ENCODE results near the gene APC2.
"Not testable (repeated sequence)": the region's sequence is repeated elsewhere in the genome, so short reads cannot be mapped to it uniquely, and the experiment has no call there.

APC2 gene

DNA sequence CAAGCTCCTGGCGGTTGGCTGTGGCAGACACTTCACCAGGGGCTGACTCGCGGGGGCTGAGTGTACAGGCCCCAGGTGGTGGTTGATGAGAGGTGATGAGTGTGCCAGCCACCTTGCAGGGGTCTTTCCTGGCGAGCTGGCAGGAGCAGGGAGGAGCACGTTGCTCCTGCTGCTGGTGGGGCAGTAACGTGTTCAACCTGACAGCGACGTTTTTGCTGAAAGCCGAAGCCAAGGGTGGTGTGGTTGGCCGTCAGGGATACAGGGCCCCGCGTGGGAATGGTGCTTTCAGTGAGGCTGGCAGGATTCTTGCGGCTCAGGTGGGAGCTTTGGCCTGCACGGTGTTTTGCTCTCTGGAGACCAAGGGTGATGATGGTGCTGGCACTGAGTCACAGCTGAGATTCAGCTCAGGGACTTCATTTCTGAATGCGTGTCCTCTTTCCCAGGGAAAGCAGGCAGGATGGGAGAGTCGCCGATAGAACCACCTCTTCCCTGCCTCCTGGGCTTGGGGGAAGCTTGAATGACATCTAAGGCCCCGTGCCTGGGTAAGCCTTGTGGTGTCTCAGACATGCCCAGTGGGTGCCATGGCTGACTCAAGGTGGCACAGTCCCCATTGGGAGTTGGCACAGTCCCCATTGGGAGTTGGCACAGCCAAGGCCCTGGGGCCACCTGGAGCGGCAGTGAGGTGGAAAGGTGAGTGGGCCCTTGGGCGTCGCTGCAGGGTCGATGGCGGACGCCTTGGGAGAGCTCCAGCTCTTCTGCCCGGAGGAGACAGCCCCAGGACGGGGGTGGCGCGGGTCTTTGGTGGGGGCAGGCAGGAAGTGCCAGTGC is 33.7 kb upstream of the APC2 start:
- DNase-seq, result no peak

GRCh38 chr19:1417145-1417544 is 32.8 kb upstream of the APC2 start:
- no peak for DNase-seq

DNA sequence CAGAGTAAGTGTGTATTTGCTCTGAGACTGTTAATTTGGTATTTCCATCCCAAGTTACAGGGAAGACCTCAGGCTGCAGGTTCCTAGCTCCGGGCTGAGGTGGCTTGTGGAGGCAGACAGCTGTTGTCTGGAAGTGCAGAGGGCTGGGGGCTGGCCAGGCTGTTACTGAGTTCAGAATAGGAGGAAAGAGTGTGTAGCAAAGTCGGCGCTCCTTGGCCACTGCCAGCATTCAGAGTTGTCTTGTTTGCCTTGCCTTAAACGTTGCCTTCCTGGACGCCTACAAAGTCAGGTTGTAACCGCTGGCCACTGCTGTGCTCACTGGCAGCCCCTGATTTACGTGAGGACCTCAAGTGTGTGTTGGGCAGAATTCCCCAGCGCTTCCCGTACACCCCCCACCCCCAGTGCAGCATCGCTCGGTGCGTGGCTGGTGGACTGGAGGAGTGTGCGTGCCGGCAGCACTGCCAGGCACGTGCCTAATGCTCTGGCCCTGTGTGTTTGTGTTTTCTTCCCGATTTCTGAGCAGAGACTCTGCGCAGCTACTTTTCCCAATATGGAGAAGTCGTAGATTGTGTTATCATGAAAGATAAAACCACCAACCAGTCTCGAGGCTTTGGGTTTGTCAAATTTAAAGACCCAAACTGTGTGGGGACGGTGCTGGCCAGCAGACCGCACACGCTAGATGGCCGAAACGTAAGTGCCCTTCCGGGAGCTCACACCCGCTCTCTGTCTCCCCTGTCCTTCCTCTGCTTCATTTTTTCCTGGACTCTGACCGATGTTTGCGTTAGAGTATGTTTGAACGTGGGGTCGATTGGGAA is 32.0 kb upstream of the APC2 start:
- DNase-seq, result no peak

DNA sequence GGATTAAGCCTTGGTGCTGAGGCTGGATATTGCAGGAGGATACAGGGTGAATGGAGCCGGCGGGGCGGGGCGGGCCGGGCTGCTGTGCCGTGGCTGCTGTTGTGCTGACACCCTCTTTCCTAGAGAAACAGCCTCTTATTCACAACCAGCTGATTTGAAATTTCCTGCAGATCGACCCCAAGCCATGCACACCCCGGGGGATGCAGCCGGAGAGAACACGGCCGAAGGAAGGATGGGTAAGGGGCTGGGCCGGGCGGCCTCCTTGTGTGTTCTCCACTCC is 31.5 kb upstream of the APC2 start:
- DNase-seq, result no peak

DNA sequence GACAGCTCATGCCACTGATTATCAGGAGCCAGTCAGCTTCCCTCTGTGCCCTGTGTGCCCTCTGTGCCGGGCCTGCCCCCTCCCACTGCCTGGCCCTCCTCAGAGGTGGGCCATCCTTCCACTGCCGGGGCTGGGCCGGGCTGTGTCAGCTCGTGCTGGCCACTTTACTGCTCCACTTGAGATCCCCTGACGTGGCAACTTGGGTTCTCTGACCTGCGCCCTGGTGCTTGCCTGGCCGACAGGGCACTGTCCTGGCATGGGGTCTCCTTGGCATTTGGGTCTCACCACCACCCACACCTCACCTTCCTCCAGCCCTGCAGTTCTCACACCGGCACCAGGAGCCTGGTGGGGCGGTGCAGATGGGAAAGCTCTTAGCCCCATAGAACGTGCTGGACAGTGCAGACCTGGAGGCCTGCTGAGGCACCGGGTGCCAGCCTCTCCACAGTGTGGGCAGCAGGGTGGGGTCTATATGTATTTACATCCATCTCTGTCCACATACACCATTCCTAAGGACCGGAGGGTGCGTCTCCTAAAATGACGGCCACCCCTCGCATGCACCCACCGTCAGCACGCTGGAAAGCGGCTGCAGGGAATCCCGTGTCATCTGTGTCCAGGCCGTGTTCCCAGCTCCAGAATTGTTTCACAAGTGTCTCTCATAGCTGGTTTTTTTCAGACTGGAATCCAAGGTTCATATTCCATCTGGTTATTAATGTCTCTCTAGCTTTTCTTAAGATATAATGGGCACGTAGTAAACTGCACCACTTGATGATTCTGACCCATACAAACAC is 30.8 kb upstream of the APC2 start:
- no peak for DNase-seq

DNA sequence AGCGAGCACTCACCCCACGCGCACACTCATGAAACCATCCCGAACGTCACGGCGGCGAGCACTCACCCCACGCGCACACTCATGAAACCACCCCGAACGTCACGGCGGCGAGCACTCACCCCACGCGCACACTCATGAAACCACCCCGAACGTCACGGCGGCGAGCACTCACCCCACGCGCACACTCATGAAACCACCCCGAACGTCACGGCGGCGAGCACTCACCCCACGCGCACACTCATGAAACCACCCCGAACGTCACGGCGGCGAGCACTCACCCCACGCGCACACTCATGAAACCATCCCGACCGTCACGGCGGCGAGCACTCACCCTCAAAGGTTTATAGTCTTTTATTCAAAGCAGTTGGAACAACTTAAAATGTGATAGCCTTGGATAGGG is 29.8 kb upstream of the APC2 start:
- DNase-seq, result not testable (repeated sequence)

GRCh38 chr19:1420590-1420989 is 29.3 kb upstream of the APC2 start:
- no peak for DNase-seq

DNA sequence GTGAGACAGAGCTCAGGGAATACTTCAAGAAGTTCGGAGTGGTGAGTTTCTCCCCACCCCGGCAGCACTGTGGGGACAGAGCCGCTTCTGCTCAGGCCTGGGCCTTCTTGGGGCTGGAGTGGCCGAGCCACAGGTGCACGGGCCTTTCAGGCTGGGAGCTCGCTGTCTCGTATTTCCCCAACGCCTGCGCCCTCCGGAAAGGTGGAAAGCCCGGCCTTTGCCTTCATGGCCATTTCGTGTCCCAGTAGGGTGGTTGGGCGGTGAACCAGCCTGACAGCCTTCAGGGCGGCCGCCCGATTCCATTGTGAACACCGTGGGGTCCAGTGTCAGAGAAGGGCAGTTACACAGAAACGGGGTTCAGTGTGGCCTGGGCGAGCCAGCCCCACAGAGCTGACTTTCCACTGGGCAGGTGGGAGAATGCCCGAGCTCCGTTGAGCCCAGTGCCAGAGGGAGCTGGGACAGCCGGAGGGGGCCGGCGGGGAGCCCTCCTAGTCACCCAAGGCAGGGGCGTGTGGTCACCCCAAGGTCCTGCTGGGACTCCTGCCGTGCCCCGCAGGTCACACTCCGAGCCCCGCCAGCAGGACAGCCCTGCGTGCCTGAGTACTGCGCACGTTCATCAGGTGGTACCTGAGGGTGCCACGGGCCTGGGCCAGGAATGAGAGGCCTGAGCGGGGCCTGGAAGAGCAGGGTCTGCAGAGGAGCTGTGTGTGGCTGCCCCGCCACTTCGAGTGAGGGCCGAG is 28.5 kb upstream of the APC2 start:
- no peak for DNase-seq

- no peak for DNase-seq
These were observed 28.0 kb upstream of the APC2 start for GRCh38 chr19:1421958-1422305.

GRCh38 chr19:1422360-1422759 is 27.6 kb upstream of the APC2 start:
- no peak for DNase-seq

GRCh38 chr19:1422943-1423342 is 27.0 kb upstream of the APC2 start:
- DNase-seq, result no peak

DNA sequence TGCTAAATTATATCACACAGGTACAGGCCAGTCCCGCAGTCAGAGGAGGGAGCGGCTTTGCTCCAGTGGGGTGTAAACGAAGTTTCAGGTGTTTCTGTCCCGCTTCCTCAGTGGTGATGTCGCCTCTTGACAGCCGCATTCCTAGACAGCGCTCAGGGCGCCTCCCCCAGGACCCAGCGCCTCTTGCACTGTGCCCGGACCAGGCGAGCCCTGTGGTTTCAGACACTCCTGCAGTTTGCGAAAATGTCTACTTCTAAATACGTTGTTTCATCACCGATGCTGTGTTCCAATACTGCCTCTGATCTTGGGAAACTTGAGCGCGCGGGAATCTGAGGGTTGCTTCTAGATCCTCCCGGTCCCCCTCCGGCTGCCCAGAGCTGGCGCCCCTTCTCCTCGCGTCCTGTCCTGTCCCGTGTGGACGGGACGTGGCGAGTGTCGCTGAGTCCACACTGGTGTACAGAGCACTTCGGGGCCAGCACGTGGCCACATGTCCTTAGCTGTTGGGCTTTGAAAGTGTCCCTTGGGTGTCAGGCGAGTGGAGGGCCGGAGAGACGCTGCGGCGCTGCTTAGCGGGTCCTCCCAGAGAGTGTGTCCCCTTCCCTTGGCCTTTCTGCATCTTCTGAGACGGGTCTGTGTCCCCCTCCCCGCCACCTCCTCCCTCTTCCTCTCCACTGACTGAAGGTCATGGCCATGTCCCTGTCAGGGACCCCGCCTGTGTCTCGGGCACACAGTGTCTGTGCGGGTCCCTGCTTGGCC is 26.3 kb upstream of the APC2 start:
- no peak for DNase-seq

- no peak for DNase-seq
These were observed 25.5 kb upstream of the APC2 start for GRCh38 chr19:1424192-1424955.

GRCh38 chr19:1425102-1425837 is 24.7 kb upstream of the APC2 start:
- DNase-seq, result no peak

GRCh38 chr19:1425902-1426301 is 24.0 kb upstream of the APC2 start:
- DNase-seq, result no peak

- DNase-seq, result no peak
These were observed 23.2 kb upstream of the APC2 start for GRCh38 chr19:1426736-1427135.

- no peak for DNase-seq
These were observed 22.6 kb upstream of the APC2 start for GRCh38 chr19:1427221-1427920.

GRCh38 chr19:1428738-1429391 is 21.1 kb upstream of the APC2 start:
- no peak for DNase-seq

DNA sequence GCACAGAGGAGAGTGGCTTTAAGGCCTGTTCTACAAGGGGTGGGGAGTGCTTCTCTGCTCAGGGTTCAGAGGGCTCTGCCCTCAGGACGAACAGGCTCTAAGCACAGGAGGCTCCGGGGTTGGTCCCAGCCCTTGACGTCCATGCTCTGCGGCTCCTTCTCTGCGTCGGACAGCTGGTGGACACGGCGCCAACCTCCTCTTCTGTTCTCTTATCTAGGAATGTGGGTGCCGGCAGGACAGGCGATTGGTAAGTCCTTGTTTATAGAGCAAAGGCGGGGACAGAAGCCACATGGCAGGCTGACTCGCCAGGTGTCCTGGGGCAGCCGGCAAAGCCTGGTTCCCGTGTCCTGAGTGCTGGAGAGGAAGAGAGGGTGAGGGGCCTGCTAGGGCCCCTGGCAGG is 20.2 kb upstream of the APC2 start:
- DNase-seq, result no peak

GRCh38 chr19:1430246-1430645 is 19.7 kb upstream of the APC2 start:
- no peak for DNase-seq

Data from activated CD8-positive, alpha-beta memory T cell treated with anti-CD3 and anti-CD28 coated beads, Interleukin-2, amount 50 U/mL, for 48 hours (primary cell).